ENCODE data around the gene DIPK1B. TPM values are rescaled to one million over a fixed set of nuclear protein-coding genes. Genes with fewer than 3 reads are reported as not detected.

DIPK1B gene
- total and polyA plus RNA-seq, 2 donors (not counting 3 experiments of a cell fraction or from before 2014, with no cell fraction given) = 253 to 441 TPM

DNA sequence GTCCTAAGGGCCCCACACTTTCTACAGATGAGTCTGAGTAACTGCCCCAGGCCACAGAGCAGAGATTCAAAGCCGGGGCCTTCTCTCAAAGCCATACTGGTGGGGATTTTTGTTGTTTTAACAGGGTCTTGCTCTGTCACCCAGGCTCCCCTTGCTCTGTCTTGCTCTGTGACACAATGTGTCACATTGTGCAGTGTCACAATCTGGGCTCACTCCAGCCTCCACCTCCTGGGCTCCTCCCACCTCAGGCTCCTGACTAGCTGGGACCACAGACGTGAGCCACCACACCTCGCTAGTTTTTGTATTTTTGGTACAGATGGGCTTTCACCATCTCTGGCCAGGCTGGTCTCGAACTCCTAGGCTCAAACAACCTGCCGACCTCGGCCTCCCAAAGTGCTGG lies 33.7 kb upstream of the DIPK1B start:
- H3K36me3 ChIP-seq (ENCODE audit: control insufficient read depth in 2 of 2, extremely low read depth in 1 of 2, insufficient read depth in 2 of 2, low read length in 2 of 2) = peaks cover 0 to 5% of the 10 kb centered on the region in 2 experiments
- POLR2A ChIA-PET = no interaction called here
- peaks cover 24% of the 10 kb centered on the region for H3K79me2 ChIP-seq (ENCODE audit: control insufficient read depth, insufficient read depth, low read length)
- CTCF ChIA-PET = no interaction called here
- no peak overlapping the region for H3K4me2 ChIP-seq (ENCODE audit: insufficient read depth, low read length)
- H3K9me3 ChIP-seq (replicated peaks; ENCODE audit: control insufficient read depth, insufficient read depth, low read length) = no peaks in the 10 kb centered on the region
- no peaks in the 10 kb centered on the region for H3K27me3 ChIP-seq (ENCODE audit: control insufficient read depth in 2 of 2, insufficient read depth in 2 of 2, low read length in 2 of 2)
- H3K4me3 ChIP-seq (replicated peaks in 1 of 3; ENCODE audit: insufficient read depth in 1 of 3, low read depth in 1 of 3, low read length in 3 of 3) = no peak overlapping the region
- no peaks in the 10 kb centered on the region for H4K20me1 ChIP-seq (replicated peaks; ENCODE audit: control insufficient read depth, extremely low read depth, insufficient read depth, low read length)
- H3K9me1 ChIP-seq (replicated peaks; ENCODE audit: control insufficient read depth, extremely low read depth, insufficient read depth, low read length) = no peaks in the 10 kb centered on the region
- no peaks in the 10 kb centered on the region for H3K4me1 ChIP-seq (ENCODE audit: control insufficient read depth, extremely low read depth, insufficient read depth, low read length)
- dilution Hi-C loops (cut with MboI; ENCODE audit: extremely low pct_ligation_motif_present, low sequenced_read_pairs) (no loop called here), intact Hi-C loops (cut with micrococcal nuclease) (no loop called here)
- no TSS peak for BruUV-seq (replicated peaks)
- H3K9ac ChIP-seq (replicated peaks; ENCODE audit: extremely low read depth, insufficient read depth, low read length) = no peak overlapping the region
- FAIRE-seq (no peak), DNase-seq (ENCODE audit: low read depth, low spot score) (no peak)
- no peak overlapping the region for H2AFZ ChIP-seq (ENCODE audit: low read depth, low read length)
- no peak overlapping the region for H3K27ac ChIP-seq (ENCODE audit: insufficient read depth, low read depth, low read length)
- TF ChIP-seq JUN (IDR thresholded peaks at IDR 0.05; ENCODE audit: borderline replicate concordance, insufficient read depth, insufficient read length, low read depth) (no peak), EZH2 (IDR thresholded peaks at IDR 0.05; ENCODE audit: borderline replicate concordance, low read depth, low read length, severe bottlenecking) (no peak), GATA2 (IDR thresholded peaks at IDR 0.05; ENCODE audit: insufficient read depth, insufficient read length, low read depth, low read length) (no peak), CTCF (IDR thresholded peaks at IDR 0.05; ENCODE audit: extremely low read depth in 1 of 2, insufficient read depth in 1 of 2, low read depth in 1 of 2, low read length in 2 of 2) (no peak), POLR2A (IDR thresholded peaks at IDR 0.05; ENCODE audit: low read depth, low read length) (no peak), POLR2AphosphoS5 (IDR thresholded peaks at IDR 0.05; ENCODE audit: insufficient read depth, low read depth, low read length) (no peak), MYC (IDR thresholded peaks at IDR 0.05; ENCODE audit: low read depth, low read length) (no peak), FOS (IDR thresholded peaks at IDR 0.05; ENCODE audit: borderline replicate concordance, insufficient read depth, low read length) (no peak)
- TF ChIP-seq, protein P1, sequence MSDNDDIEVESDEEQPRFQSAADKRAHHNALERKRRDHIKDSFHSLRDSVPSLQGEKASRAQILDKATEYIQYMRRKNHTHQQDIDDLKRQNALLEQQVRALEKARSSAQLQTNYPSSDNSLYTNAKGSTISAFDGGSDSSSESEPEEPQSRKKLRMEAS (IDR thresholded peaks at IDR 0.05; ENCODE audit: insufficient read depth, insufficient read length) = no peak
